Fibroblast of lung (primary cell): ENCODE results near the gene RGS3.

Source experiments
- CTCF ChIP-seq, 2 donors: IDR thresholded peaks in 1 of 2; conservative IDR thresholded peaks in 1 of 2; 1 replicate in 1 of 2; 2 replicates in 1 of 2; pipeline ENCODE4 v1.5.1; 2011 to 2012; ENCODE audit warnings: low read length in 2 of 2, control low read depth in 1 of 2, inconsistent platforms in 1 of 2, low read depth in 1 of 2, mild to moderate bottlenecking in 1 of 2
- EZH2 ChIP-seq: IDR thresholded peaks from 2 replicates; pipeline ENCODE4 v1.5.1; 2012; ENCODE audit warnings: low read length, control low read depth, mild to moderate bottlenecking; ENCODE audit errors: missing control alignments

DNA sequence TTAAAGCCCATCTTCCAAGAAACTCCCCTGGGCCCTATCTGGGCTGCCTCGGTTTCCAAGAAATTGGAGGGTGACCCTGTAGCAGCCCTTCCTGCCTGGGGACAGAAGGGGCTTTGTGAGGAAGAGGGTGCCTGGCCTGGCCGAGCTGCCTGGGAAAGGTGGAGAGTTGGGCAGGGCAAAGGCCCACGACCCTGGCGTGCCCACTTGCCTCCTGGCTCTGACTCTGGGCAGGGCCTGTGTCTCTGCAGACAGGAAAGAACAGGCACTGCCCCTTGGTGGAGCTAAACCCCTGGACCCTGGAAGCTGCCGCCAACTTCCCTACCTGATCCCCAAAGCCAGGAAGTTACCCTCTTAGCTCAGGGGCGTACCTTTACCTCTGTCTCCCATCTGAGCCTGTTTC is 149.3 kb downstream of the RGS3 start:
- TF ChIP-seq CTCF (conservative IDR thresholded peaks at IDR 0.05 in 1 of 2, IDR thresholded peaks at IDR 0.05 in 1 of 2; ENCODE audit: low read depth in 1 of 2, low read length in 2 of 2) (no peak), EZH2 (no peak)
